ENCODE data around the gene GABPB2. TPM values are rescaled to one million over a fixed set of nuclear protein-coding genes. Genes with fewer than 3 reads are reported as not detected.

GABPB2 gene
- total and polyA plus RNA-seq, 10 donors = 3.0 to 22.8 (median 14.6) TPM

- H3K36me3 ChIP-seq = peaks cover 11 to 41% (median 25%) of the 10 kb centered on the region in 6 donors
- H3K4me1 ChIP-seq = peaks cover 6 to 70% (median 36%) of the 10 kb centered on the region in 6 donors
- H3K27ac ChIP-seq = peak overlapping the region in 7 of 8 donors; percentile 85 to 99 (median 89)
Measured at GRCh38 chr1:151048645-151049032, 21.9 kb upstream of the GABPB2 start.

GRCh38 chr1:151049458-151049857, 21.1 kb upstream of the GABPB2 start:
- Histone ChIP-seq H3K27ac (peak overlapping the region in 4 of 8 donors; percentile 10 to 99 (median 88)), H3K36me3 (peaks cover 15 to 49% (median 33%) of the 10 kb centered on the region in 6 donors), H3K27me3 (replicated peaks in 1 of 7) (no peaks in the 10 kb centered on the region), H3K4me3 (no peak overlapping the region), H3K4me1 (peaks cover 6 to 78% (median 39%) of the 10 kb centered on the region in 6 donors), H3K9me3 (no peaks in the 10 kb centered on the region)
- intact Hi-C loops (cut with DNase I; ENCODE audit: low total_unique reads) = no loop called here
- DNase-seq = no peak
- TF ChIP-seq CTCF (IDR thresholded peaks at IDR 0.05 in 8 of 11, conservative IDR thresholded peaks at IDR 0.05 in 3 of 11) = no peak
- TF ChIP-seq POLR2AphosphoS5 (IDR thresholded peaks at IDR 0.05) = peak in 2 of 3 donors; percentile 74 to 84
- TF ChIP-seq POLR2A (IDR thresholded peaks at IDR 0.05) = no peak
- 87 to 94% (median 91%) methylated on average over 5 of the region's 5 CpGs for WGBS, 5 donors

More at GRCh38 chr1:151048645-151049032, 21.9 kb upstream of the GABPB2 start:
- Histone ChIP-seq H3K27me3 (replicated peaks in 1 of 7) (no peaks in the 10 kb centered on the region), H3K4me3 (peak overlapping the region in 7 of 8 donors; percentile 54 to 89 (median 80)), H3K9me3 (no peaks in the 10 kb centered on the region)
- 33 to 41% (median 40%) methylated on average over 3 of the region's 3 CpGs for WGBS, 5 donors
- TF ChIP-seq CTCF (IDR thresholded peaks at IDR 0.05 in 8 of 11, conservative IDR thresholded peaks at IDR 0.05 in 3 of 11) = peak in 4 of 11 experiments; percentile 0 to 58 (median 27)
- peak in 1 of 3 donors; percentile 46 for TF ChIP-seq POLR2AphosphoS5 (IDR thresholded peaks at IDR 0.05)
- no peak for TF ChIP-seq POLR2A (IDR thresholded peaks at IDR 0.05)
- intact Hi-C loops (cut with DNase I; ENCODE audit: low total_unique reads) = no loop called here
- DNase-seq = no peak

GRCh38 chr1:151050051-151050688, 20.4 kb upstream of the GABPB2 start:
- DNase-seq = no peak
- intact Hi-C loops (cut with DNase I; ENCODE audit: low total_unique reads) = no loop called here
- Histone ChIP-seq H3K27ac (peak overlapping the region in 4 of 8 donors; percentile 10 to 99 (median 88)), H3K9me3 (no peaks in the 10 kb centered on the region), H3K27me3 (replicated peaks in 1 of 7) (no peaks in the 10 kb centered on the region), H3K4me1 (peaks cover 10 to 85% (median 45%) of the 10 kb centered on the region in 6 donors), H3K4me3 (no peak overlapping the region), H3K36me3 (peaks cover 15 to 56% (median 40%) of the 10 kb centered on the region in 6 donors)
- WGBS, 5 donors = 72 to 95% (median 89%) methylated on average over 2 of the region's 2 CpGs
- TF ChIP-seq POLR2A (IDR thresholded peaks at IDR 0.05) (no peak), CTCF (IDR thresholded peaks at IDR 0.05 in 8 of 11, conservative IDR thresholded peaks at IDR 0.05 in 3 of 11) (no peak), POLR2AphosphoS5 (IDR thresholded peaks at IDR 0.05) (no peak)

GRCh38 chr1:151051356-151052009, 19.1 kb upstream of the GABPB2 start:
- no peaks in the 10 kb centered on the region for H3K27me3 ChIP-seq (replicated peaks in 1 of 7)
- H3K4me1 ChIP-seq = peaks cover 23 to 96% (median 58%) of the 10 kb centered on the region in 6 donors
- WGBS, 5 donors = 77 to 86% (median 83%) methylated on average over 2 of the region's 2 CpGs
- no peaks in the 10 kb centered on the region for H3K9me3 ChIP-seq
- no peak for DNase-seq
- TF ChIP-seq CTCF (IDR thresholded peaks at IDR 0.05 in 8 of 11, conservative IDR thresholded peaks at IDR 0.05 in 3 of 11) (no peak), POLR2AphosphoS5 (IDR thresholded peaks at IDR 0.05) (peak in 1 of 3 donors; percentile 62)
- peaks cover 15 to 68% (median 51%) of the 10 kb centered on the region in 6 donors for H3K36me3 ChIP-seq
- intact Hi-C loops (cut with DNase I; ENCODE audit: low total_unique reads) = no loop called here
- H3K27ac ChIP-seq = peak overlapping the region in 3 of 8 donors; percentile 30 to 99 (median 30)
- H3K4me3 ChIP-seq = no peak overlapping the region

Data from spleen (tissue), 11 donors.